D341Med (cell line): ENCODE measurements around the gene AK5.
A peak's percentile ranks its signal among the peaks of the same experiment; 100 is the strongest.

Source experiments
- DNase-seq: peaks from one replicate; pipeline ENCODE4 v3.0.0; 2012; ENCODE audit warnings: low spot score

The AK5 gene

GRCh38 chr1:77354536-77354935, 72.7 kb downstream of the AK5 start:
- no peak for DNase-seq

GRCh38 chr1:77355010-77355409, 73.2 kb downstream of the AK5 start:
- DNase-seq = no peak

DNA sequence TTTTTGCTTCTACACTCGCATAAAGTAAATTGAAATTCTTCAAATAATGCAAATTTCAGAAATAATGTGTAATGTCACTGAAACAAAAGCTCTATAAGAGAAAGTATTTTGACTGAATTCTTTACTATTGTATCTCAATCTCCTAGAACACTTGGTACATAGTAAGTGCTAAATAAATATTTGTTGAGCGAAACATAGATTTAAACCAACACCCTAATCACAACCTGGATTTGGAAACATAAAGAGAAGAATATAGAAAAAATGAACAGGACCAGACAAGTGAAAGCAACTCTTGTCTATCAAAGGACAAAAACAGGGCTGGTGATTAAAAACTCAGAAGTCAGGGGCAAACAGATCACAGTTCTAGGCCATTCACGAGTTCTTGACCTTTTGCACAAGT, 74.3 kb downstream of the AK5 start:
- no peak for DNase-seq

DNA sequence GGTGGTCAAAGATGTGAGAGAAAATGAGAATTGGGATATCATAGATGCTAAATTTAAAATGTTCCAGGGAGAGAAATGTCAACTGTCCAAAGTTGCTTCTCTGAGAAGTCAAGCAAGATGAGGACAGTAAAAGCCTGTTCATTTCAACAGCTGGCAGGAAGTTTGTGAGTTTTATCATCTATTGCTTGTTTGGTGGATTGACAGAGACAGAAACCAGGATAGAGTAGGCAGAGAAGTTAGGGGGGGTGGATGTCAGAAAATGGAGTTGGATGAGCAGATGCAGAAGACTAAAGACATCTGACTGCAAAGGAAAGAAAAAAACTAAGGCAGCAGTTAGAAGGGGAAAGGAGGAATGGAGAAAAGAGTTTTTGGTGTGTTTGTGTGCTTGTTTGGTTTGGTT, 78.4 kb downstream of the AK5 start:
- DNase-seq = no peak

DNA sequence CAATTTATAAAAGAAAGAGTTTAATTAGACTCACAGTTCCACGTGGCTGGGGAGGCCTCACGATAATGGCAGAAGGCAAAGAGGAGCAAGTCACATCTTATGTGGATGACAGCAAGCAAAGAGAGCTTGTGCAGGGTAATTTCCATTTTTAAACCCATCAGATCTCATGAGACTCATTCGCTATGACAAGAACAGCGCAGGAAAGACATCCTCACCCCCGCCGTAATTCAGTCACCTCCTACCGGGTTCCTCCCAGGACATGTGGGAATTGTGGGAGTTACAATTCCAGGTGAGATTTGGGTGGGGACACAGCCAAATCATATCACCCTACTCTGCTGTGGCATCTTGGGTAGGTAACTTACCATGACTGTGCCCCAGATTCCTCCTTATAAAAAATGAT, 79.8 kb downstream of the AK5 start:
- DNase-seq = no peak

GRCh38 chr1:77370161-77370560, 88.3 kb downstream of the AK5 start:
- no peak for DNase-seq

GRCh38 chr1:77370583-77371306, 88.9 kb downstream of the AK5 start:
- DNase-seq = no peak

DNA sequence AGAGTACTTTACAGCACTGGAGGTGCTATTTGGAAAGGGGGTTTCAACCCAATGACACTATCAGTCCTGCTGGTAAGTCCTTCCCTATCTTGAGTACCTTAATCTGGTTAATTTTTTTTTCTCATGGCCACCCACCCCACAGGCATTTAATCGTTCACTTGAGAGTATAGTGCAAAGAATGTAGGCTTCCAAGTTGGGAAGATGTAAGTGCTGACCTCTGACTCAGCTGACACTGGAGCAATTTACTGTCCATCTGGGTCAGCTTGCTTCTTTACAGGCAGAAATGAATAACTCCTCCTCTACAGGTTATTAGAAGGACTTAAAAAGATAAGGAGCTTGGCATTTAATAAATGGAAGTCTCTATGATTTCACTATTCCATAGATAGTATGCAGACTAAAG, 89.6 kb downstream of the AK5 start:
- DNase-seq = no peak

- DNase-seq = no peak
Observed at GRCh38 chr1:77373702-77374101, 91.9 kb downstream of the AK5 start.

DNA sequence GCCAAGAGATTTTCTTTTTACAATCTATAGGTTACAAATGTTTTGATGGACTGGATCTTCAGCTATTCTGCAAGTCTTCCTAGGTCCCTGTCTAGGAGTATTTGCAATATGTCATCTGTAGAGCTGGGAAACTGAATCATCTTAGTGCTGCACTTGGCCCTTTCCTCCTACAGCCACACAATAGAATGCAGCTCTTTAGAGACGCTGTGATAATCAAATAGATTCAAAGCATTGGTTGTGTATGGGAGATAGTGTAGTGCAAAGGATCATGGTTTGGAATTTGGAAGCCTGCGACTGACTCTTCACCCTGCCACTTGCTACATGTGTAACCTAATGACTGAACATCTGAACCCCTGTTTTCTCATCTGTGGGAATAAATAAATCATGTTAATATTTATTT, 93.7 kb downstream of the AK5 start:
- no peak for DNase-seq

DNA sequence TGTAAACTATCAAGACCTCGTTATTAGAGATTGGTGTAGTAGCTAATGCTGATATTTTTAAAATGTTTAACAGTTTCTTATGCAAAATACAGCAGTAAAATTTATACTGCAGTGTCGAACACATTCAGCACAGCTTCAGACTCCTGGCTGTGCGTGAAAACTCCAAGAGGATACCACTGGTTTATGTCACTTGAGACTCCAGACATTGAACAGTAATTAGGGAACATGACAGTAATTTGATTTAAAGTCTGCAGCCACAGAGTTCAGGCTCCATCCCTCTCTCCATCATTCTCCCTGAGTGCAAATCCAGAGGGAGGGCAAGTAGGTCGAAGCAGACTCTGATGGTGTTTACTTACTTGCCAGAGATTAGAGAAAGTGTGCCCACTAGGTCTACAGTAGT, 94.2 kb downstream of the AK5 start:
- no peak for DNase-seq

DNA sequence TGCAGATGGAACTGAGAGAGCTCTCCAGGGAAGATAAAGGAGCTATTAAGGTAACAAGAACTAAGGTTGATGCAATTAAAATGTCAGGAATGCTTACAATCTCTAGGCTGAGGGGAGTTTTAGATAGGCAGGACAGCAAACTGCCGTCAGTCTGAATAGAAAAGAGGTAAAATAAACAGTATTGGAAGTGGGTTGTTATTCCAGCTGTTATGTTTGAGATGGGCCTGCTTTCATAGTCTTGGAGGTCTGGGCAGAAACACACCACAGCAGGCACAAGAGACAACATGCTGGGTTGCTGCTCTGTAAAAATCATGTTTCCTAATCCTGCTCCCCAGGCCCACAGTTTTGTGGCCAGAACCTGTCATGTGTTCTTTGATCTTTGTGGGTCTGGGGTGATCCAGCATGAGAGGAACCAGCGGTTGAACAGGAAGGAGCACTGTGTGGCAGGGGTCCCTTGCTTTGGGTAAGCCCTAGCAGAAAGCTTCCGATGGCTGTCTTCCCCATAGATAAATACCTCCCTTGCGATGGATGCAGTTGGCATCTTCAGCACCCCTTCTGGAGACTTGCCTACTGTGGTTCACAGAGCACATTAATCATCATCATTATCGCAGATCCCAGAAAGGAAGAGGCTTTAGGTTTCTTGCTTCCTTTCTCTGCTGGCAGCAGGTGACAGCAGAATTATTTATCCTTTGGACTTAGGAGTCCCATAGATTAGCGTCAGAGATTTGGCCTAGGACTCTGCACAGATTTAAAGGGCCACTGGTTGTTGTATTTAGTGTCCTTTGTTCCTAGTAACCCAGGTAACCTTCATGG, 97.1 kb downstream of the AK5 start:
- peak; percentile 35 for DNase-seq

- no peak for DNase-seq
Observed at GRCh38 chr1:77382366-77382765, 100.5 kb downstream of the AK5 start.

DNA sequence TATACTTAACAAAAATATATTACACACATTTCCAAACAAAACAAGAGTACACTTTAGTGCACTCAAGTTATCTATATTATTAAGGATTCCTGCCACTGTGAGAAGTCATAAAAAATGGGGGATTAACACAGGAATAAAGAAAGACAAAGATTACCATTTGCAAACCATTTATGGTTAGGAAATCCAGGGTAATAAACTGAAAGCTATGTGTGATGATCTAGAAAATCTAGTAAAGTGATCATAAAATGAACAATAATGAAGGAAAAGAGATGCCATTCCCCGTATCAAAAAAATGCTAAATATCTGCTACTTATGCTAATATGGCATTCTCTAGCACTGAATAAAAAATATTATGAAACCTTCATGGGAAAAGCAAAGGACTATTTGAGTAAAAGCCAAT, 101.4 kb downstream of the AK5 start:
- no peak for DNase-seq

DNA sequence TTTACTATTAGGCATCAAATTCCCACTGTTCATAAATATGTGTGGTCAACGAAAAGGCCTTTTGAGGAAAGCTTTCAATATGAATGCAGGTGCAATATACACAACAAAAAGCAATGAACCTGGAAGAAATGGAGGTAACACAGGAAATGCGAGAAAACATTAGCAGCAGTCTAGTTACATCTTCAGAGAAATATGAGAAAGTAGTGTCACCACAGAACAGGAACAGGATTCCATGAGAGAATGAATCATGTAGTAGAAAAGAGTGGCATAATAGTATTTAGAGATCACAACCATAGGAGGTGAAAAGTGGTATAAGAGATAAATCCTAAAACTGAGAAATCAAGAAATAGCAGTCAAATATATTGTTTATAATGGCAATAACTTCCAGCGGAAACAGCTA, 103.7 kb downstream of the AK5 start:
- DNase-seq = no peak

- DNase-seq = no peak
Observed at GRCh38 chr1:77386276-77386675, 104.5 kb downstream of the AK5 start.

GRCh38 chr1:77387553-77387952, 105.7 kb downstream of the AK5 start:
- DNase-seq = no peak

GRCh38 chr1:77388661-77389060, 106.8 kb downstream of the AK5 start:
- DNase-seq = no peak

- no peak for DNase-seq
Observed at GRCh38 chr1:77392486-77392885, 110.7 kb downstream of the AK5 start.

GRCh38 chr1:77394166-77394565, 112.3 kb downstream of the AK5 start:
- DNase-seq = peak; percentile 46

- no peak for DNase-seq
Observed at GRCh38 chr1:77395051-77395450, 113.2 kb downstream of the AK5 start.

DNA sequence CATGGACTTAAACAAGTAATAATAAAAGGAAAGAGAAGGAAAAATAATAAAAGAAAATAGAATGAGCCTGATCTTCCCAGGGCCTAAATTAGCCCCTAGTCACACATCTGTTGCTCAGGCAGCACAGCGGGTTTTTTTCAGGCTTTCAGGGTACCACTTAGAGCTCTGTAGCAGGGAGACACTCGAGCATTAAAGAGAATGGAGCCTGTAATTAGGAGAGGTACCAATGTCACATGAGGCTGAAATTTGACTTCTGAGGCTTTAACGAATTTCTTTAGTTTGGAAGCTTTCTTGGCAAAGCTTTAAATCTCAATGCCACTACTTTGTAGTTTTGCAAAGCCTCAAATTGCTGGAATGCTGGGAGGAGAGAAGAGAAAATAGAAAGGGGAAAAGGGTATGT, 116.3 kb downstream of the AK5 start:
- no peak for DNase-seq

DNA sequence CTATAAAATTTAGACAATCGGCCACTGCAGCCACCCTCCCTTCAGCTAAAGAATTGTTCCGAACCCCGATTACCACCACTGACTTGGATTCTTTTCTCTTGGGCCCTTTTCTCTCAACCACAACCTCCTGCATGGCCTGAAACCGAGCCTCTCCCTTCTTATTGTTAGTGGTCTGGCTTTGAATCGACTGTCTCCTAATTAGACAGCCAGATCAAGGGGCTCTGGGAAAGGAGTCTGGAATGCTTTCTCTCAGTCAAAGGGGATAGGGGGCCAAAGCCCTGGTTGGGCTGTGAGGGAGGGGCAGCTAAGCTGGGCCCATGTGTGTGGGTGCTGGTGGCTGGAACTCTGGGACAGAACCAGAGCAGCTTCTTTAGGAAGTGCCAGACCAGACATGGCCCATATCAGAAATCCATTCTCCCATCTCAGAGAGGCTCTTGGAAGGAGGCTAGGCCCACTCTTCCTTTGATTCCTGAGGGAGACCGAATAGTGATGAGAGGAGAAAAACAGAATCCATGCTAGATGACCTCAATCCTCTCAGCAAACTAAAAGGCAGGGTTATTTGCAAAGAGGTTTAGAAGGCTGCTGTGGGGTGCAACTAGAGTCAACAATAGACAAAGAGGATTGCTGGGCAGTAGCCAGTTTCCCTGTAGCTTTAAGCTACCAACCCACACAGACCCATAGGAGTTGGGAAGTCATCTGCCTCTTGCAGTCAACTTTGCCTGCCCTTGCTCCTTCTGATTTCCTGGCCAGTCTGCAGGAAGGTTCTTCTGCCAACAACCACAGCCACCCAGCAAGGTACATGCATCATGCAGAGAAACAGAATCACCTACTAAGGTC, 117.6 kb downstream of the AK5 start:
- DNase-seq = no peak
